HG03097 (cell line): Measurements from ENCODE around the gene PCOLCE2.

Experiments used
- ATAC-seq: cut with Tn5 transposase; IDR thresholded peaks from one replicate; pipeline ENCODE4 v1.9.1; 2021; ENCODE audit not compliant: unreplicated experiment, low FRiP score

Gene PCOLCE2, protein sequence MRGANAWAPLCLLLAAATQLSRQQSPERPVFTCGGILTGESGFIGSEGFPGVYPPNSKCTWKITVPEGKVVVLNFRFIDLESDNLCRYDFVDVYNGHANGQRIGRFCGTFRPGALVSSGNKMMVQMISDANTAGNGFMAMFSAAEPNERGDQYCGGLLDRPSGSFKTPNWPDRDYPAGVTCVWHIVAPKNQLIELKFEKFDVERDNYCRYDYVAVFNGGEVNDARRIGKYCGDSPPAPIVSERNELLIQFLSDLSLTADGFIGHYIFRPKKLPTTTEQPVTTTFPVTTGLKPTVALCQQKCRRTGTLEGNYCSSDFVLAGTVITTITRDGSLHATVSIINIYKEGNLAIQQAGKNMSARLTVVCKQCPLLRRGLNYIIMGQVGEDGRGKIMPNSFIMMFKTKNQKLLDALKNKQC

DNA sequence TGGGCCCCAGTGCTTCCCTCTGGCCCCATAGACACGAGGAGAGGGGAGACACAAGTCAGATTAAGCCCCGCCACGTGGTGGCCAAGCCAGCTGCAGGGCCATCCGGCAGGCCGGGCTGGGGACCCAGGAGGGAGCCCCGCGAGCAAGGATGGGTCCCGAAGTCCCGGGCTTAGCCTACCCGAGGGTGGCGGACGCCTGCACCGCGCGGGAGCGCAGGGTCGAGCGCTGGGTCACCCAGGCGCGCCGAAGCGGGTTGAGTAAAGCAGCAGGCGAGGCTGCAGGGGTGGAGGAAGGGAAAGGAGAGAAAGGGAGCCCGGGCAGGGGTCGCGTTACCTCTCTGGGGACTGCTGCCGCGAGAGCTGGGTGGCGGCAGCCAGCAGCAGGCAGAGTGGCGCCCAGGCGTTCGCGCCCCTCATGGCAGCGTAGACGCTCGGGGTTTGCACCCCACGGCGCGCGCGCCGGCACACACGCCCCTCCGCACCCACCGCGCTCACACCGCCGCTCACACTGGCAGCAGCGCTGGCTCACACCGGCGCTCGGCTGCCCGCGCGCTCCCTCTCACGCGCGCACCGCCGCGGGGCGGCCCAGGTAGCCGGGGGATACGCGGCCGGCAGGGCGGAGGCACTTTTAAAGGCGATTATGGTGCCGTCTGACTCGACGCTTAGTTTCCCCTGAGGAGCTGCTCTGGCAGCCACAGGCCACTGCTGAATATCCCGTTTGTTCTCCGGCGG, at the start of gene PCOLCE2:
PCOLCE2 (minus strand) TSS at position 603 of the 731 bp plus-strand sequence; CDS start at position 416, 187 bp downstream.
- ATAC-seq, result no peak

DNA sequence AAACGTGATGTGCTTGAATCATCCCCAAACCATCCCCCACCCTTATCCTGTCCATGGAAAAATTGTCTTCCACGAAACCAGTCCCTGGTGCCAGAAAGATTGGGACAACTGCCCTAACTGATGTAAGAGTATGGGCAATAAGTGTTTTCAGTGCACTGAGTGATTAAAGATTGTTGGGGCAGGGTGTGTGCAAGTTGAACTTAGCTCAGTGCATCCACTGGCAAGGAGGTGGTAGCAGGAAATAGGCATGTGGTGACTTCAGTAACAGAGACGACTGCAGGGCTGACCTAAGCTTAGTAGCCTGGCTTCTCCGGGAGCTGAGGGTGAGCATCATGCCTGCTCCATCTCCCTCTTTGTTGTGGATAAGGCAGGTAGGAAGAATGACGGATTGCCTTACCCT, 47.1 kb upstream of the PCOLCE2 start:
- no peak for ATAC-seq

DNA sequence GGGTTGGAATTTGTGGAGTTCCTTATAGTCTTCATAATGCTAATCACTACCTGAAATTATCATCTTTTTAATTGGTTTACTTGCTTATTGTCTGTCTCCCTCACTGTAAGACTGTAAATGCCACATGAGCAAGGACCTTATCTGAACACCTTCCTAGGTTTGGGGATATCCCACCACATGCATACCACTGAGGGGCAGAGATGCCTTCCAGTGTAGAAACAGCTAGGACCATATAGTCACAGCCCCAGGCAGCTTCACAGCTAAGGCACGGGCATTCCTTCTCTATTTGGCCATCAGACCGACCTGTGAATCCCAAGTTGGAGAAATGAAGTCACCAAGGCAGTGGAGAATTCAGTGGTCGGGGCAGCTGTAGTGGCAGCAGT, 46.0 kb upstream of the PCOLCE2 start:
- no peak for ATAC-seq

DNA sequence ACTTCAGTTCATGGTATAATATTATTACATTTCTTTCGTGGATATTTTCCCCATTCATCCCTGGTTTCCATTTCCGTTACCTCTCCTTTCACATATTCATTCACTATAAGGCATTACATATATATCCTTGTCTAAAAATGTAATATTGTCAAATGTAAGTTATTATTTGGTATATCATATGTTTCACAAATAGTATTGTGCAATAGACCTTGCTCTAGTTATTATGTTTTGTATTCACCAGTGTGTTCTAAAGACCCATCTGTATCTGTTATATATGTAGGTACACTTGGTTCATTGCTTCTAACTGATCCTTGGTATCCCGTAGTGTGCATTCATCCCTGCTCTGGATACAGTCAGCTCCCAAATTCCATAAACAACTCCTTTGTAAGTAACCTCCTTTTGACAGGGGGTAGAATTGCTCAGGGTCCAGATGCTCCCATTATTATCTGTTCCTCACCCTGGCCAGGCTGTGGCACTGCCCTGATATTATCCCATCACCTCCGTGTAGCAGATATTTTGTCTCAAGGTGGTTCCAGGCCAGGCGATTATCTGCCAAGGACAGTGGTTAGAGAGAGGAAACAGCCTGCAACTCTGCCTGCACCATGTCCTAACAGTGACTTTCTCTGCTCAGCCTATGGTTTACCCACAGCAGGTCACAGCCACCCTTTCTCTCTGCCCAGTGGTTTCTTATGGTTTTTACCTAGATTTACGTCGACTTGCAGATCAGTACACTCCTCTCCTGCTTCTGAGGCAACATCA, 45.4 kb upstream of the PCOLCE2 start:
- ATAC-seq, result no peak

DNA sequence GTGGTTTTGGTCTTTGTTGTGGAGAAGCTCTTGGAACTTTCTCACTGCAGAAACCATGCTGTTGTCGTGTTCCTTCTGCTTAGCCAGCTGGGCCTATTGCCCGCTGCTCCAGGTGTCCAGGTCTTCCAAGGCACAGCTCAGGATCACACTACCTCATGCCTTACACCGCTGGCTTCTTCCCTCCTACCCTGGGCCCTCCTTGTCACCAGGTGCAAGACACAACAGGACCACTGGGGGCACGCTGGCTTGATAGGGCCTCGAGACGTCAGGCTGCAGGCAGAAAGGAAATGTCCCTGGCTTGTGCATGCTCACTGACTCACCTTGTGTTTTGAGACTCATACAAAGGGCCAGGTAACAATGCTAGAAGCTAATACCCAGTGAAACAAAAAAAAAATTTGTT, 42.3 kb upstream of the PCOLCE2 start:
- no peak for ATAC-seq

DNA sequence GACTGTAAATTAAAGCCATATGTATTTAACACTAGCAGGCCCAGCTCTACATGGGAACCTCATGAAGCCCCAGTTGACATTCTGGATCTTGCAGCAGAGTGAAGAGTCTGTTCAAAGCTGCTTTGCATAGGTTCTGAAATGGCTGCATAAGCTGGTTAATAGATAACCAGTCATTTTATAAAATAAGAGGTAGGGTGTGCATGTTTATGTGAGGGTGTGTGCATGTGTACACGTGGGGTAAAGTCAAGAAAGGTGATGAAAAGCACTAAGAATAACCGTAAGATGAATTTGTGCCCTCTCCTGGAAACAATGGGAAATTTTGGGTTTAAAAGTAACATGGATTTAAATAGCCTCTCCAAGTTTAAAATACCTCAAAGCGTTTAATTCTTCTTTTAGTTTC, 41.6 kb upstream of the PCOLCE2 start:
- no peak for ATAC-seq

DNA sequence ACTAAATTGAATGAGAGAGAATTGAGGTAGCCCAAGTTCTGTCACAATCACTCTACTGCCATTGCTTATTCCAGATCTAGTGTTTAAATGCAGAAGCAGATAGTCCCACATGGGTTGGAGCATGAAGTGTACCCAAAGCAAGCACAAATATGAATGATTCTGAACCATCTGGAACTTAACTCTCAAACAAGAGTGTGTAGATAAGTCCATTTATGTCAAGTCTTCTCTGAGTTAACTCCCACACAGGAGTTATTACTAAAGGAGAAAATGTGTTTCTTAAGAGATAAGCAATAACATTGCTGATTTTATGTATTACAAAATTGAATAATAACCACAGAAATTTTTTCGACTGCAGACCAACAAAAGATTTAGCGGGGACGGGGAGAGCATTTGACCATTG, 41.0 kb upstream of the PCOLCE2 start:
- ATAC-seq, result no peak

DNA sequence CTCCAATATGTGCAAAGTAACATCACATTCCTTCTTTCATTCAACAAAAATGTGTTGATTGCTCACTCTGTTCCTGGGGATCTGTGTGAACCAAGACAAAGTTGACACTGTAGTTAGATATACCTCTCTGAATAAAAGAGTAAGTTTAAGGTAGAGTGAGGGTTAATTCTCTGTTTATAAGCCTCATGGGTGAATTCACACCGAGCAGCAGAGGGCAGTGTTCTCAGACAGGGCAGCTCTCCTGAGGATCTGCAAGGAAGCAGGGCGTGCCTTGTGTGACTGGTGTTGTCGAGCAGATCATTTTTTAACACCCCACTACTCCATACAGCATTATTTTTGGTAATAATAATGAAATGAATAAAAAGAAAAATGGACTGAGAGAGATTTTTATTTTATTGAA, 40.2 kb upstream of the PCOLCE2 start:
- no peak for ATAC-seq

DNA sequence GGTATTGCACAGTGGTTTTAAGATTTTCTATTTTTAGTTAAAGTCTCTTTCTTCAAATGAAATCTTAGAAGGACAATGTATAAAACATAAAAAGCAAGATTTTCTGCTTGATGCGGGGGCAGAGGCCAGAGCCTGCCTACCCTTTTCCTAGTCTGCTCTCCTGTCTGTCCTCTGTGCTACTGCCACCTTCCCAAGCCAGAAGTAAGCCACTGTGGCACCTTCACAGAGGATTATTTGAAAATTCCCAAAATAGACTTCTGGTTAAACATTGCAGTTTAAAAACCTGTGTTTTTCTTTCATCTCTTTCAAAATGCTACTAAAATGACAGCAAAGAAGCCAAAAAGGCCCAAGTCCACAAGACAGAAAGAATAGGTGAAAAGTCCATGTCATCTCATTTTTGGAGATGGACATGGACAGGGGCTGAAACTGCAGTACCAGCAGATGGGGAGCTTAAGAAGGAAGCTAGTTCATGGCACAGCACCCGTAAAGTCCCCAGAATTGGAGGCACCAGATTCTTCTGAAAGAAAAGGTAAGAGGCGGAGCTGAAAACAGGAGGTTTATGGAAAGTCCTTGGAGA, 37.6 kb upstream of the PCOLCE2 start:
- ATAC-seq, result no peak

DNA sequence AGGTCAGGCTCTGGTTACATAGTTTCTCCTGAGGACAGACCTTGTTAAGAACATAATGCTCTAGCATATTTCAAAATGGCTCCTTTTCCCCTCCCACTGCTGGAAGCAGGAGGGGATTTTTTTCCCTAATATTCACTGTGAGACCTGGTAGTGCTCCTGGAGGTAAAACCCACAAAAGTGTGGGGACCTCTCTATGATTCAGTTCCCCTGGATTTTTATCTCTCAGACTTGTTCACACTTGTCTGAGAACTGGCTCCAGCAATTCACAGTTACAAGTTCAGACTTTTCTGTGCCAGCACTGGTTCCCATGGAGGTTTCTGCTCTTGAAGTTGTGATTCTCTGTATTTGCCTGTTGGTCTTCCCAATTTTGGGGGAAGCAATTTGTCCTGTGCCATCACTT, 36.3 kb upstream of the PCOLCE2 start:
- ATAC-seq, result no peak

DNA sequence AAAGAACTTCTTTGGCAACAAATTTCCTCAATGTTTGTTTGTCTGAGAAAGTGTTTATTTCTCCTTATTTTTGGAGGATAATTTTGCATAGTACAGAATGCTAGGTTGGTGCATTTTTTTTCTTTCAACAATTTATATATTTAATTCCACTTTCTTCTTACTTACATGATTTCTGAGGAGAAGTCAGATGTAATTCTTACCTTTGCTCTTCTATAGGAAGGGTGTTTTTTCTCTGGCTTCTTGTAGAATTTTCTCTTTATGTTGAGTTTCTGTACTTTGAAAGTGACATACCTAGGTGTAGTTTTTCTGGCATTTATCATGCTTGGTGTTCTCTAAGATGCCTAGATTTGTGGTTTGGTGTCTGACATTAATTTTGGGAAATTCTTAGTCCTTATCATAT, 34.8 kb upstream of the PCOLCE2 start:
- no peak for ATAC-seq

DNA sequence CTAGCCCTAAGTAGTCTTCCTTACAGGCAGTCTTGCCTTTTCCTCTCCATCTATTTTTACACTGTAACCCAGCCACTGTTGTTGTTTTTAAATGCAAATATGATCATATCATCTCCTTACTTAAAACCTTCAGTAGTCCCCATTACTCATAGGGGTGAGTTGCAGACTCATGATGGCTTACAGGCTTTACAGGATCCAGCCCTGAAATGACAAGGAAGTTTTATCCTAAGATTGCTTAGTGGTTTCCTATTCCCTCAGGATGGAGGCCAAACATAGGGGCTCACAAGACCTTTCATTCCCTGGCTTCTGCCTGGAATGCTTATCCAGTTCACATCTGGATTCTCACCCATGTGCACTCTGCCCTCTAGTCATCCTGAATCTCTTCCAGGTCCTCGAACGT, 27.7 kb upstream of the PCOLCE2 start:
- ATAC-seq, result no peak

DNA sequence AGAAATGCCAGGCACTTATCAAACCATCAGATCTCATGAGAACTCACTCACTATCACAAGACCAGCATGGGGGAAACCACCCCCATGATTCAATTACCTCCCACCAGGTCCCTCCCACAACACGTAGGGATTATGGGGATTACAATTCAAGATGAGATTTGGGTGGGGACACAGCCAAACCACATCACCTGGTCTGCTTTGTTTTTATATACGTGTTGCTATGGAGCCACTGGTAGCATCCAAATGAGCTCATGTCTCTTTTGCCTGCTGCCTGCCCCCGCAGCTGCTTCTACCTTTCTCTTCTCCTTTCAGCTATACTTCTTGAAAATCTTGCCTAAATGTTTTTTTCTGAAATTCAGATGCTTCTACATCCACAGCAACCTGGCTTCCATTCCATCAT, 26.8 kb upstream of the PCOLCE2 start:
- no peak for ATAC-seq

DNA sequence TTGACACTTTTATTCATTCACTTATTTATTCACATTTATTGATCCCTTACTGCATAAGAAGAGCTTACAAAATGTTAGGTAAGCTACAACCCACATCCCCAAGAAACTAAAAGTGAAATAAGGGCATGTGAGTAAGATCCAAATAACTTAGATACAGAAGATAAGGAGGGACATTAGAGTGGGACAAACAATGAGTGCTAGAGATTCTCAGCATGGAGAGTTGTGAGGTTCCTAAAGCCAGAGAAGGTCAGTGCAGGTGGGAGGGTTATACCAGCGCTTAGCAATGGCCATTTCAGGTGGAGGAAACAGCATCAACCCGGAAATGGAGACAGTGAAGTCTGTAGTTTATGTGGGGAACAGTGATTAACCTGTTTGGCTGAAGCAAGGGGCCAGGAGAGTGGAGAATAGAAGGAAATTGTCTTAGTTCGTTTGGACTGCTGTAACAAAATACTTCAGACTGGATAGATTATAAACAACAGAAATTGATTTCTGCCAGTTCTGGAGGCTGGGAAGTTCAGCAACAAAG, 25.5 kb upstream of the PCOLCE2 start:
- no peak for ATAC-seq

DNA sequence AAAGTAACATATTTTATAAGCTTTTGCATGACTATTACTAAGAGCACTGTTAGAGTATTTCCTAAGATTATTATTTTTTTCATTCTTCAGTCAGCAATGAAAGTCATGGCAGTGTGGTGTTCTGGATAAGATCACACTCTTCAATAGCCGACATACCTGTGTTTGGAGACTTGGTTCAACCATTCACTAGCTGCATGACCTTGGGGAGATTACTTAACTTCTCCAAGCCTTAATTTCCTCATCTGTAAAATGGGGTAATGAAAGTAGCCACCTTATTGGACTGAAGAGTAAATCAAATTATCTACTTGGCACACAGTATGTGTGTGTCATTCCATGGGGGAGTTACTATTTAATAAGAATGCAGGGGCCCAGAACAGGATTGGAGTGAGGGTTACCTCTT, 24.5 kb upstream of the PCOLCE2 start:
- ATAC-seq, result no peak

DNA sequence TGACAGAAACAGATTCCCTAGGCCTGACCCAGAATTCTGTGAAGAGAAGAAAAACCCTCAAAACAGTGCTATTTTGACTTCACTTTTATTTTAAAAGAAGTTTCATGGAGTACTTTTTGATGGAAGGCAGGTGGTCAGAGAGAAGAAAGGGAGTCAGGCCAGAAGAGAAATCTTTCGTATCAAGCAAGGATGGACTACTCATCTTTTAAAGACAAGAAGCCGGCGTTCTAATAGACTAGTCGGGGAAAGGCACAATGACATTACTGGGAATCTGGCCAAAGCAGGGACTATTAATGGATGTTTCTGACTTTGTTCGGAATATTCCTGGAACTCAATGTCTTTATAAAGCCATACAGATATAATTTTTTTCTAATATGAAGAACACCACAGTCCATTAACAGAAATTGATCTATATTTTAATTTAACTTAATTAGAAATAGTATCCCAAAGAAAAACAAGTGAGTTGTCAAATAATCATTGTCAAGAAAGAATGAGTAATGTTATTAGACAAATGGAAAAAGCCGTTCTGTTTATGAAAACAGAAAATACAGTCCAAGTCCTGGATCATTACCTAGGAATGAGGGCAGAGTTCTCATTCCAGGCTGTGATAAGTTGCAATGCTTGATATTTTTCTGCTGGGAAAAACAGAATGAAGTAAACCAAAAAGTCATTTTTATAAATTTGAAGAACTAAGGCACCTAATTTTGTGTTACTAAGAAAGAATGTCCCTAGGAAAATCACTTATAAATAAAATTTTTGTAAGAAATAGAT, 23.7 kb upstream of the PCOLCE2 start:
- no peak for ATAC-seq

DNA sequence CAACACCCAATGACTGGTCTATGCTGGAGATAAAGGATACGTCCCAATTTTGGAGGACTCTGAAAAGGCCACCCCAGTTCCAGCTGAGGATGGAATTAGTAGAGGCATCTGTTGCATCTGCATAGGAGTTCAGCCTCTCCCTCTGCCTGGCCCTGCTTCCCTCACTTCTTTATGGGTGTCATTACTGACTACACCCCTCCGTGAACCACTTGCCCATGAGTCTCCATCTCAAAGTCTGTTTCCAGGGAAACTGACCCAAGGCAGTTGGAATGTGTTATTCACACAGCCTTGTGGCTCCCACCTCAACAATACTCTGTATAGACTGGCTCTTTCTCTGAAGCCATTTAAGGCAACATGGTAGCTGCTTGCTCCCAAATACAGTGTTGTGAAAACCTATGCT, 21.4 kb upstream of the PCOLCE2 start:
- ATAC-seq, result no peak

DNA sequence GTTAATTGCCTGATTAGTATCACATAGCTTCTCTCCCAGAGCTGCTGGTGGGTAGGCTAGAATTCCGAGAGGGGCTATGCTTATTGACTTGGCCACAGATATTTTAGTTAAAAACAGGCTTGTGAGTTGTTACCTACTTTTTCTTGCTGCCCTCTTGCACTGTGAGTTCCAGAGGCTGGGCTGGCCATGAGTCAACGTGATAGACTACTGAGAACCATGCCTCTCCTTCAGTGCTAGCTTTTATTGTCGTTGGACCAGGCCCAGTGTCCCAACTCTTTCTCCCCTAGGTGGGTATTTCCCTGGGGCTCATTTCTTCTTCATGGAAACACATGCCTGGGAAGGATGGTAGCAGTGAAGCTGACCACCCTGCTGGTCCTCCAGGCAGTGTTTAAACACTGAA, 20.4 kb upstream of the PCOLCE2 start:
- ATAC-seq, result no peak

DNA sequence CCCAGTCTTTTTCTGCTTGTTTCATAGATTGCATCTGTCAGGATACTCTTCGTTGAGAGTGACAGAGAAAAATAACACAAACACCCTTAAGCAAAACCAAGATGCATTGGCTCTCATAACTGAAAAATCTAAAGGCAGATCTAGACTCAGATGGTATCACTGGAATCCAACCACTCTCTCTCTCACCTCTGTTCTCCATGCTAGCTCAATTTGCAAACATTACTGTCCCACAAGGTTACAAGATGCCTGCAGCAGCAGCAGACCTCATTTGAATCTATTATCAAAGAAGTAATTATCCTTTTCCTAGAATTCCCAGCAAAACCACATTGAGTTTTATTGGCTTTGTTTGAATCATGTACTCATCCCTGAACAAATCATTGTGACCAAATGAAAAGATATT, 19.1 kb upstream of the PCOLCE2 start:
- ATAC-seq, result no peak
